Right lobe of liver (tissue), 6 donors: Measurements from ENCODE around the gene CAMTA1. TPM values are rescaled to one million over a fixed set of nuclear protein-coding genes. Genes with fewer than 3 reads are reported as not detected.

Experiments used
- ATAC-seq, 4 donors: fragments of 200-7000 bp; cut with Tn5 transposase; one replicate each; pipeline ENCODE4 v1.9.1; 2020; ENCODE audit warnings: mild to moderate bottlenecking in 4 of 4, moderate library complexity in 4 of 4
- DNase-seq, 3 donors: peaks; one replicate each; pipeline ENCODE4 v3.0.0-alpha.2; 2020
- H3K27ac ChIP-seq, 3 donors: fragments of 200-600 bp; one replicate each; pipeline ENCODE4 v1.8.0; 2022
- H3K27me3 ChIP-seq, 2 donors: fragments of 200-600 bp; one replicate each; pipeline ENCODE4 v1.8.0; 2022
- H3K36me3 ChIP-seq, 4 donors: fragments of 200-600 bp; sonication (generic) in 1 of 4; one replicate each; pipeline versions ENCODE4 v1.5.1 to v1.8.0; 2017 to 2022; ENCODE audit warnings: control low read depth in 1 of 4
- H3K4me1 ChIP-seq, 4 donors: fragments of 200-600 bp; sonication (generic) in 1 of 4; one replicate each; pipeline versions ENCODE4 v1.5.1 to v1.8.0; 2017 to 2022; ENCODE audit warnings: control low read depth in 1 of 4
- H3K4me3 ChIP-seq, 3 donors: fragments of 200-600 bp; one replicate each; pipeline ENCODE4 v1.8.0; 2022
- H3K9me3 ChIP-seq, 4 donors: fragments of 200-600 bp; sonication (generic) in 1 of 4; one replicate each; pipeline versions ENCODE4 v1.5.1 to v1.8.0; 2017 to 2022; ENCODE audit warnings: control low read depth in 1 of 4
- POLR2A ChIP-seq: fragments of 450-650 bp; IDR thresholded peaks from one replicate; pipeline ENCODE4 v1.6.1; 2017; ENCODE audit warnings: antibody characterized with exemption, mild to moderate bottlenecking
- WGBS: methylation state at CpG from one replicate; pipeline ENCODE4 v1.1.6; 2018; ENCODE audit warnings: low coverage, low lambda C conversion rate; ENCODE audit not compliant: insufficient coverage; ENCODE audit errors: missing lambda C conversion rate; 5-methylcytosine and 5-hydroxymethylcytosine counted together
- intact Hi-C, 2 donors: fragments of 100-400 bp; cut with DNase I; formaldehyde crosslinking; loops; one replicate each; pipeline versions ENCODE4 v1.11.2 to v1.14.1; 2022
- total RNA-seq, 6 experiments: library from RNA; depleted of rRNA in 2 of 6; stranded (reverse); fragments of >200 nt in 2 of 6; fragmentation: NEBNext Ultra II Directional in 3 of 6; extraction: Animal tissue kit (Norgen Biotek cat#: 25700) in 3 of 6; gene quantifications; one replicate each; pipeline versions ENCODE4 v1.1.0 to v1.2.4, GENCODE V29; 2016 to 2023
- TF ChIP-seq, protein P1 (sequence below), 4 donors: fragments of 200-600 bp in 3 of 4; fragments of 450-650 bp in 1 of 4; IDR thresholded peaks; one replicate each; pipeline versions ENCODE4 v1.5.1 to v1.8.0; 2016 to 2022; ENCODE audit warnings: antibody characterized with exemption in 4 of 4, mild to moderate bottlenecking in 2 of 4
- donor health status: DM: no; HTN: yes; CAD: no.
- donor health status: DM: no; HTN: no; CAD: no.
- donor health status: DM: no; HTN: no; CAD: no.
- donor health status: DM: no; HTN: yes; CAD: no.
- donor health status: DM: no; HTN: yes; CAD: no.

CAMTA1 gene
- total RNA-seq, 6 experiments from 2014 or later: 32.3 to 49.4 (median 37.2) TPM

DNA sequence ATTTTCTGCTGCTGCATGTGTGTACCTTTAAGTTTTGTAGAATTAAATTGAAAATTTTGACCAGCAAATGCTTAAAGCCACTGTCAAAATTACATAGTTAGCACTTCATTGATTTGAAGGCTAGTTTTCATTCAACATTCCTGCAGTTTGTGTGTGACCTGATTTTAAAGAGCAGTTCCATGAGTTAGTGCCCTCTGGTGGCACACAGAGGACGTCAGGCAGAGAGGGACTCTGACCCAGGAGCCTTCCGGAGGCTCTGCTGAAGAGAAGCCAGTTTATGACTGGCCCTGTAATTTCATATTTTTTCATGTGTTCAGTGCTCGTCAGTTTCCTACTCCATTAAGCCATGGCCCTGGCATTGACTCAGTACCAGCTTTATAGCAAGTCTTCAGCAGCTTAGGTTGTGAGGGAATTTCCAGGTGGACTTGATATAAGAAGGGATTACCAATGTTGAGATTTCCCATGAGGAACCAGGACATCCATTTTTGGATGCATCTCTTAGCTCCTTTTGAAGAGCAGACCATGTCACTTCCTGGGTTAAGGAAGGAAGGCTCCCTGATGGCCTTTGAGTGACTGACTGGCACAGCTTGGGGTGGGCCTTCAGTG is 104.7 kb downstream of the CAMTA1 start:
- 10% methylated on average over 3 of the region's 3 CpGs for WGBS
- no peak for TF ChIP-seq POLR2A
- TF ChIP-seq, protein P1, sequence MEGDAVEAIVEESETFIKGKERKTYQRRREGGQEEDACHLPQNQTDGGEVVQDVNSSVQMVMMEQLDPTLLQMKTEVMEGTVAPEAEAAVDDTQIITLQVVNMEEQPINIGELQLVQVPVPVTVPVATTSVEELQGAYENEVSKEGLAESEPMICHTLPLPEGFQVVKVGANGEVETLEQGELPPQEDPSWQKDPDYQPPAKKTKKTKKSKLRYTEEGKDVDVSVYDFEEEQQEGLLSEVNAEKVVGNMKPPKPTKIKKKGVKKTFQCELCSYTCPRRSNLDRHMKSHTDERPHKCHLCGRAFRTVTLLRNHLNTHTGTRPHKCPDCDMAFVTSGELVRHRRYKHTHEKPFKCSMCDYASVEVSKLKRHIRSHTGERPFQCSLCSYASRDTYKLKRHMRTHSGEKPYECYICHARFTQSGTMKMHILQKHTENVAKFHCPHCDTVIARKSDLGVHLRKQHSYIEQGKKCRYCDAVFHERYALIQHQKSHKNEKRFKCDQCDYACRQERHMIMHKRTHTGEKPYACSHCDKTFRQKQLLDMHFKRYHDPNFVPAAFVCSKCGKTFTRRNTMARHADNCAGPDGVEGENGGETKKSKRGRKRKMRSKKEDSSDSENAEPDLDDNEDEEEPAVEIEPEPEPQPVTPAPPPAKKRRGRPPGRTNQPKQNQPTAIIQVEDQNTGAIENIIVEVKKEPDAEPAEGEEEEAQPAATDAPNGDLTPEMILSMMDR (IDR thresholded peaks at IDR 0.05): peak; percentile 85 to 94 (median 88)
- peak in 2 of 3 donors; percentile 58 to 73 for DNase-seq
- no peak overlapping the region for H3K27ac ChIP-seq
- H3K36me3 ChIP-seq: no peaks in the 10 kb centered on the region
- ATAC-seq: peak; percentile 94 to 99 (median 98)
- no peaks in the 10 kb centered on the region for H3K27me3 ChIP-seq
- H3K4me3 ChIP-seq: no peak overlapping the region
- intact Hi-C loops: loop anchor here (10.0 kb wide), 2 partner anchors 95 to 165 kb away; no protein-coding TSS in a partner anchor
- no peaks in the 10 kb centered on the region for H3K9me3 ChIP-seq
- peaks cover 0 to 4% (median 0%) of the 10 kb centered on the region in 4 donors for H3K4me1 ChIP-seq

- Histone ChIP-seq H3K4me1 (peaks cover 0 to 4% (median 0%) of the 10 kb centered on the region in 4 donors), H3K9me3 (no peaks in the 10 kb centered on the region), H3K27ac (no peak overlapping the region), H3K27me3 (no peaks in the 10 kb centered on the region), H3K4me3 (no peak overlapping the region), H3K36me3 (no peaks in the 10 kb centered on the region)
- intact Hi-C loops: loop anchor here in 1 of 2 donors (10.0 kb wide), 1 partner anchor 166 kb away; no protein-coding TSS in a partner anchor
- TF ChIP-seq POLR2A: no peak
- TF ChIP-seq, protein P1 (IDR thresholded peaks at IDR 0.05): no peak
- DNase-seq (no peak), ATAC-seq (no peak)
- 80% methylated on average over 1 of the region's 1 CpG for WGBS
Observed at GRCh38 chr1:6890686-6891085, 105.4 kb downstream of the CAMTA1 start.

- Histone ChIP-seq H3K27ac (no peak overlapping the region), H3K27me3 (no peaks in the 10 kb centered on the region), H3K36me3 (no peaks in the 10 kb centered on the region), H3K4me1 (peaks cover 0 to 4% (median 0%) of the 10 kb centered on the region in 4 donors), H3K4me3 (no peak overlapping the region), H3K9me3 (no peaks in the 10 kb centered on the region)
- TF ChIP-seq, protein P1 (IDR thresholded peaks at IDR 0.05): no peak
- TF ChIP-seq POLR2A: no peak
- WGBS: 92% methylated on average over 6 of the region's 7 CpGs
- intact Hi-C loops: loop anchor here in 1 of 2 donors (10.0 kb wide), 1 partner anchor 167 kb away; no protein-coding TSS in a partner anchor
- ATAC-seq (no peak), DNase-seq (no peak)
Observed at GRCh38 chr1:6891781-6892579, 106.7 kb downstream of the CAMTA1 start.

- H3K36me3 ChIP-seq: no peaks in the 10 kb centered on the region
- H3K4me3 ChIP-seq: no peak overlapping the region
- TF ChIP-seq, protein P1 (IDR thresholded peaks at IDR 0.05): no peak
- TF ChIP-seq POLR2A: no peak
- intact Hi-C loops: loop anchor here in 1 of 2 donors (10.0 kb wide), 1 partner anchor 169 kb away; no protein-coding TSS in a partner anchor
- no peak for ATAC-seq
- H3K9me3 ChIP-seq: no peaks in the 10 kb centered on the region
- DNase-seq: no peak
- H3K4me1 ChIP-seq: peaks cover 0 to 4% (median 0%) of the 10 kb centered on the region in 4 donors
- WGBS: 86% methylated on average over 7 of the region's 7 CpGs
- no peaks in the 10 kb centered on the region for H3K27me3 ChIP-seq
- H3K27ac ChIP-seq: no peak overlapping the region
Observed at GRCh38 chr1:6893388-6893787, 108.1 kb downstream of the CAMTA1 start.
